GM10248 (cell line): Measurements from ENCODE around the gene PFKM.

ENCODE experiments used
- CTCF ChIA-PET: fragments of 300-600 bp; sonication (Branson Sonifier 250); formaldehyde crosslinking; extraction: SDS; loops from one replicate; lab custom pipeline; 2021; ENCODE audit warnings: antibody characterized with exemption; lab: Yijun Ruan, JAX
- POLR2A ChIA-PET: fragments of 350-650 bp; sonication (Branson Sonifier 250); formaldehyde crosslinking; extraction: SDS; loops from one replicate; lab custom pipeline; 2020; ENCODE audit warnings: antibody characterized with exemption; lab: Yijun Ruan, JAX
- DNase-seq: peaks from one replicate; pipeline ENCODE4 v3.0.0; 2012; ENCODE audit errors: extremely low spot score
- TF ChIP-seq, protein P1 (sequence below): IDR thresholded peaks from 2 replicates; pipeline ENCODE4 v1.5.1; 2012; ENCODE audit warnings: mild to moderate bottlenecking, low read depth; ENCODE audit errors: extremely low read depth, missing control alignments, control extremely low read depth

Gene PFKM

DNA sequence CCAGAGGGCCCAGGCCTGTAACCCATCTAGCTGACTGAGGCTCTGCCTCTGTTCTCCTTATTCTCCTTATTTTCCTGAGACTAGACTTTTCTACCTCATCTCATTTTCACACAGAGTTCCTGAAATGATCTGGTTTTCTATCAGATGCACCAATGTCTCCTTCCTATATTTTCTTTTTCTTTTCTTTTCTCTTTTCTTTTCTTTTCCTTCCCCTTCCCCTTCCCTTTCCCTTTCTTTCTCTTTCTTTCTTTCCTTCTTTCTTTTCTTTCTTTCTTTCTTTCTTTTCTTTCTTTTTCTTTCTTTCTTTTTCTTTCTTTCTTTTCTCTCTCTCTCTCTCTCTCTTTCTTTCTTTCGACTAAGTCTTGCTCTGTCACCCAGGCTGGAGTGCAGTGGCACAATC, 61.3 kb downstream of the PFKM start:
- DNase-seq = no peak
- CTCF ChIA-PET = interaction anchor here (1.0 to 4.0 kb wide), 4 partner anchors 9 to 438 kb away, joined by 3 to 26 read pairs (median 10); no protein-coding TSS in a partner anchor
- POLR2A ChIA-PET = no interaction called here
- TF ChIP-seq, protein P1, sequence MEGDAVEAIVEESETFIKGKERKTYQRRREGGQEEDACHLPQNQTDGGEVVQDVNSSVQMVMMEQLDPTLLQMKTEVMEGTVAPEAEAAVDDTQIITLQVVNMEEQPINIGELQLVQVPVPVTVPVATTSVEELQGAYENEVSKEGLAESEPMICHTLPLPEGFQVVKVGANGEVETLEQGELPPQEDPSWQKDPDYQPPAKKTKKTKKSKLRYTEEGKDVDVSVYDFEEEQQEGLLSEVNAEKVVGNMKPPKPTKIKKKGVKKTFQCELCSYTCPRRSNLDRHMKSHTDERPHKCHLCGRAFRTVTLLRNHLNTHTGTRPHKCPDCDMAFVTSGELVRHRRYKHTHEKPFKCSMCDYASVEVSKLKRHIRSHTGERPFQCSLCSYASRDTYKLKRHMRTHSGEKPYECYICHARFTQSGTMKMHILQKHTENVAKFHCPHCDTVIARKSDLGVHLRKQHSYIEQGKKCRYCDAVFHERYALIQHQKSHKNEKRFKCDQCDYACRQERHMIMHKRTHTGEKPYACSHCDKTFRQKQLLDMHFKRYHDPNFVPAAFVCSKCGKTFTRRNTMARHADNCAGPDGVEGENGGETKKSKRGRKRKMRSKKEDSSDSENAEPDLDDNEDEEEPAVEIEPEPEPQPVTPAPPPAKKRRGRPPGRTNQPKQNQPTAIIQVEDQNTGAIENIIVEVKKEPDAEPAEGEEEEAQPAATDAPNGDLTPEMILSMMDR = no peak

DNA sequence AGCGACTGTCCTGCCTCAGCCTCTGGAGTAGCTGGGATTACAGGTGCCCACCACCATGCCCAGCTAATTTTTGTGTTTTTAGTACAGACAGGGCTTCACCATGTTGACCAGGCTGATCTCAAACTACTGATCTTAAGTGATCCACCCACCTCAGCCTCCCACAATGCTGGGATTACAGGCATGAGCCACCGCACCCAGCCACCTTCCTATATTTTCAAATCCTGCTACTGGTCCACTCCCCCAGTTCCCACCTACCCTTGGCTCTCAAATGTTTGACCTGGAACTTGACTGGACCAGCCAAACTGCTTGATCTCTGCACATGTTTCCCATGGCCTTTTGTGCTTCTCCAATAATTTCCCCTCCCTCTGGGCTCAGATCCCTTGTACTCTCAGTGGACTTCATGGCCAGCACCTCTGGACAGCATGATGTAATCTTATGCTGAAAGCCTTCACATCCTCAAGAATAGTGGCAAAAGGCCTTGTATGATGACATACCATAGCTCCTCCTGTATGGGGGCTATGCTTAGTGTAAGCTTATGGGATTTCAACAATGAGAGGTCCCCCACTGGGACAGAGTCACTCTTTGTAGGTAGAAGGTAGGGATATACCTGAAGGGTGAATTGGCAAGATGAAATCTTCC, 61.8 kb downstream of the PFKM start:
- TF ChIP-seq, protein P1 = no peak
- ChIA-PET POLR2A (no interaction called here), CTCF (interaction anchor here (0.8 to 3.2 kb wide), 4 partner anchors 10 to 23 kb away, joined by 3 to 14 read pairs (median 4); no protein-coding TSS in a partner anchor)
- no peak for DNase-seq

DNA sequence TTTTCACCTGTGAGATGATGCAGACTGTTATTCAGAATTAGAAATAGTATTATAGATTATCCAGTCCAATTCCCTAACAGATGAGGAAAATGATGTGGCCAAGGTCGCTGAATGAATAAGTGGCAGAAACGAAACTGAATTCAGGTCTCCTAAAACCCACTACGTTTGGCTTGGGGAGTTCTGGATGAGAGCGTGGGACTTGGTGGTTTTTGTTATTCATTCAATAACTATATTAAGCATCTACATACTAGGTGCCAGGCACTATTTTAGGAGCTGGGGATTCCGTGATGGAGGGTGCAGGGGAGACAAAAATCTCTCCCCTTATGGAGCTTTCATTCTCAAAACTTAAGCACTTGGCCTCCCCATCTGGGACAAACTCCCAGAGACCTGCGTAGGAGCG, 63.5 kb downstream of the PFKM start:
- ChIA-PET POLR2A (no interaction called here), CTCF (interaction anchor here (0.7 to 1.9 kb wide), 7 partner anchors 12 to 436 kb away, joined by 3 to 12 read pairs (median 4); no protein-coding TSS in a partner anchor)
- TF ChIP-seq, protein P1 = no peak
- DNase-seq = no peak

DNA sequence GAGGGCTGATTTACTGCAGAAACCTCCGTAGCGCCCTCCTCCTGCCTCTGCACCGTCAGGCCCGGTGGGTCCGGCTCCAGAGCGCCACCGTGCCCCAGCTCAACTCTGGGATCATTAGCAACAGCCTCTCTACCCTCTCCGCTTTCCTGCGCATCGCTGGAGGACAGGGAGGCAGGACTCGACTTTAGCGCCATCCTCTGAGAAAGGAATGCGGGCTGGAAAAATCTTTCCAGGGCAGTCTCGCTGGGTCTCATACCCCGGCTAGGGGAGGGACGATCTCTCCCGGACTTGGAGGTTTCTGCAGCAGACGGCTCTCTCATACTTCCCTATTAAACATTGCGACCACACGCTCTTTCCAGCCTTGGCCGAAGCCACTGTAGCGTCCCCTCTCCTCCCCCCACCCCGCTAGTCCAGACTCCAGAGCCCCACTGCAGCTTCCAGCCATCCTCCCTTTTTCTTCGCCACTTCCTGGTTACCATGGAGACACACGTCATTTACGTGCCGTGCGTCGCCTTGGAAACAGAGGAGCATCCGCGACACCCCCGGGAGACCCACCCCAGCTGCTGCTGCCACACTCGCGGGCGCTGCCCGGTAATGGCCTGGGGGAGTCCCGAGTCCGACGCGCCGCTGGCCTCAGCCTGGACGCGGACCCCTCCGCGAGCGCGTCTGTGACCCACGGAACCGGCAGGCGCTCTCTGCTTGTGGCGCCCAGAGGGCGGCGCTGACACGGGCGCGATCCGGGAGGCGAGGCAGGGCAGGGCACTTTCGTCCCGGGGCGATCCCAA, 64.1 kb downstream of the PFKM start, which contains the start of gene CCDC184:
TSS of gene CCDC184 (plus strand) at position 554 of the 785 bp plus-strand sequence. CDS start 479 bp downstream, outside the sequence.
- DNase-seq = peak; percentile 82
- ChIA-PET CTCF (interaction anchor here (0.7 to 1.9 kb wide), 7 partner anchors 12 to 435 kb away, joined by 3 to 12 read pairs (median 4); no protein-coding TSS in a partner anchor), POLR2A (no interaction called here)
- TF ChIP-seq, protein P1 = peak; percentile 33

DNA sequence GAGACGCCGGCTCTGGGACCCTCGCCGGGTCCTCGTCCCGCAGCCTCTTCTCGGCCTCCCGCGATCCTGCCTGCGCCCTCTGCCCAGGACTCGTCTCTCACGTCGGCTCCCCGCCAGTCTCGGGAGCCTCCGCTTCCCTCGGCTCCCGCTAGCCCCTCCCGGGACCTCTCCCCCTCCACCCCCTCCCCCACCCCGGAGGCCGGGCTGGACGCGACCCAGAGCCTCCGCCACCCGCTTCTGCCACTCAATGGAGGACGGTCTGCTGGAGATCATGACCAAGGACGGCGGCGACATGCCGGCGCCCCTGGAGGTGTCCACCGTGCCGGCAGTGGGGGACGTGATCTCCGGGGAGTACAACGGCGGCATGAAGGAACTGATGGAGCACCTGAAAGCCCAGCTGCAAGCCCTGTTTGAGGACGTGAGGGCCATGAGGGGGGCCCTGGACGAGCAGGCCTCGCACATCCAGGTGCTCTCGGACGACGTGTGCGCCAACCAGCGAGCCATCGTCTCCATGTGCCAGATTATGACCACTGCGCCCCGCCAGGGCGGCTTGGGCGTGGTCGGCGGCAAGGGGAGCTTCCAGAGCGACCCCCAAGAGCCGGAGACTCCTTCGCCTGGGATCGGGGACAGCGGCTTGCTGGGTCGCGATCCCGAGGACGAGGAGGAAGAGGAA, 64.8 kb downstream of the PFKM start:
- POLR2A ChIA-PET = no interaction called here
- DNase-seq = no peak
- TF ChIP-seq, protein P1 = no peak
- CTCF ChIA-PET = interaction anchor here (1.3 to 4.7 kb wide), 5 partner anchors 11 to 434 kb away, joined by 3 to 15 read pairs (median 9); no protein-coding TSS in a partner anchor

DNA sequence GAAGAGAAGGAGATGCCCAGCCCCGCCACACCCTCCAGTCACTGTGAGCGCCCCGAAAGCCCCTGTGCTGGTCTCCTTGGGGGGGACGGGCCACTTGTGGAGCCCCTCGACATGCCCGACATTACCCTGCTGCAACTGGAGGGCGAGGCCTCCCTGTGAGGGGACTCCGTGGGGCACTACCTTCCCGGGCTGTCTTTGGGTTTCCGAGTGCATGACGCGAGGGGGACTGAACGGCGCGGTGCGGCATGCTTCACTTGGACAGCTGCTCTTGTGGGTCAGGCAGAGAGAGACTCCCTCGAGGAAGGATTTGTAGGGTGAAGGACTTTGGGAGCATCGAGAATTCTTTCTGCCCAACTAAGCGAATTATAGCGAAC, 65.4 kb downstream of the PFKM start:
- POLR2A ChIA-PET = no interaction called here
- DNase-seq = no peak
- TF ChIP-seq, protein P1 = no peak
- CTCF ChIA-PET = interaction anchor here (4.7 kb wide), 1 partner anchor 434 kb away, joined by 15 read pairs; no protein-coding TSS in a partner anchor
